Progenitor cell of endocrine pancreas (in vitro differentiated cells): ENCODE measurements around the gene FAM227A. TPM values are rescaled to one million over a fixed set of nuclear protein-coding genes. Genes with fewer than 3 reads are reported as not detected.

Experiments
- DNase-seq: peaks from one replicate; pipeline ENCODE4 v3.0.0; 2021; ENCODE audit warnings: low spot score; ENCODE audit not compliant: unreplicated experiment
- H3K27ac Mint-ChIP-seq: 2 replicates; pipeline ENCODE4 v1.8.0; 2021; ENCODE audit warnings: mild to moderate bottlenecking, moderate library complexity, mixed read lengths
- H3K27me3 Mint-ChIP-seq: 2 replicates; pipeline ENCODE4 v1.8.0; 2021; ENCODE audit warnings: mixed read lengths
- H3K36me3 Mint-ChIP-seq: 2 replicates; pipeline ENCODE4 v1.8.0; 2022; ENCODE audit warnings: mixed read lengths; ENCODE audit not compliant: insufficient read depth
- H3K4me1 Mint-ChIP-seq: 2 replicates; pipeline ENCODE4 v1.8.0; 2021; ENCODE audit warnings: low read depth, mixed read lengths
- H3K4me3 Mint-ChIP-seq: 2 replicates; pipeline ENCODE4 v1.8.0; 2021; ENCODE audit warnings: low read depth, mild to moderate bottlenecking, moderate library complexity, mixed read lengths
- H3K9me3 Mint-ChIP-seq: 2 replicates; pipeline ENCODE4 v1.8.0; 2021; ENCODE audit warnings: low read depth, mixed read lengths
- CTCF ChIP-seq: fragments of 200-600 bp; sonication (generic); IDR thresholded peaks from one replicate; pipeline ENCODE4 v1.5.0; 2021; ENCODE audit warnings: antibody characterized with exemption, mild to moderate bottlenecking; ENCODE audit not compliant: unreplicated experiment
- total RNA-seq: library from RNA; stranded (reverse); gene quantifications from 2 replicates; pipeline ENCODE4 v1.2.1, GENCODE V29; 2021

The FAM227A gene
- total RNA-seq, 1 donor from 2014 or later: 18.3 TPM

GRCh38 chr22:38696606-38697424 is 40.6 kb upstream of the FAM227A start:
- Mint-ChIP-seq H3K9me3 (no peaks in the 10 kb centered on the region), H3K36me3 (peaks cover 10% of the 10 kb centered on the region), H3K4me1 (peaks cover 43% of the 10 kb centered on the region), H3K4me3 (peak overlapping the region; percentile 42), H3K27ac (peak overlapping the region; percentile 97), H3K27me3 (no peaks in the 10 kb centered on the region)
- TF ChIP-seq CTCF: no peak
- no peak for DNase-seq

GRCh38 chr22:38694940-38695339 is 38.7 kb upstream of the FAM227A start:
- Mint-ChIP-seq H3K4me1 (peaks cover 39% of the 10 kb centered on the region), H3K27me3 (no peaks in the 10 kb centered on the region), H3K4me3 (no peak overlapping the region), H3K27ac (no peak overlapping the region), H3K36me3 (peaks cover 14% of the 10 kb centered on the region), H3K9me3 (no peaks in the 10 kb centered on the region)
- no peak for TF ChIP-seq CTCF
- DNase-seq: no peak

GRCh38 chr22:38694049-38694448 is 37.9 kb upstream of the FAM227A start:
- Mint-ChIP-seq H3K9me3 (no peaks in the 10 kb centered on the region), H3K4me3 (no peak overlapping the region), H3K27me3 (no peaks in the 10 kb centered on the region), H3K4me1 (peaks cover 30% of the 10 kb centered on the region), H3K36me3 (peaks cover 17% of the 10 kb centered on the region), H3K27ac (peak overlapping the region; percentile 89)
- no peak for DNase-seq
- no peak for TF ChIP-seq CTCF

GRCh38 chr22:38689651-38690050 is 33.5 kb upstream of the FAM227A start:
- TF ChIP-seq CTCF: no peak
- Mint-ChIP-seq H3K4me3 (no peak overlapping the region), H3K27me3 (no peaks in the 10 kb centered on the region), H3K9me3 (no peaks in the 10 kb centered on the region), H3K4me1 (peaks cover 2% of the 10 kb centered on the region), H3K27ac (no peak overlapping the region), H3K36me3 (peaks cover 26% of the 10 kb centered on the region)
- no peak for DNase-seq

- no peak for TF ChIP-seq CTCF
- H3K27me3 Mint-ChIP-seq: no peaks in the 10 kb centered on the region
- no peak overlapping the region for H3K27ac Mint-ChIP-seq
- peaks cover 12% of the 10 kb centered on the region for H3K4me1 Mint-ChIP-seq
- H3K9me3 Mint-ChIP-seq: peaks cover 3% of the 10 kb centered on the region
- no peak for DNase-seq
- H3K36me3 Mint-ChIP-seq: peaks cover 34% of the 10 kb centered on the region
- H3K4me3 Mint-ChIP-seq: no peak overlapping the region
Observed at GRCh38 chr22:38685761-38686160, 29.6 kb upstream of the FAM227A start.
